Naive thymus-derived CD8-positive, alpha-beta T cell (primary cell): ENCODE results near the gene CD2BP2. TPM values are rescaled to one million over a fixed set of nuclear protein-coding genes. Genes with fewer than 3 reads are reported as not detected.

ENCODE experiments used
- ATAC-seq, 2 donors: fragments of 150-1000 bp; cut with Tn5 transposase in 1 of 2; sonication (Bioruptor Pico), chemical (Tn5 transposase) in 1 of 2; 1 replicate in 1 of 2; 2 replicates in 1 of 2; pipeline ENCODE4 v1.10.0; 2021; ENCODE audit warnings: mild to moderate bottlenecking in 2 of 2, moderate library complexity in 2 of 2
- POLR2A ChIA-PET: fragments of 350-600 bp; sonication (Branson Sonifier 250); formaldehyde crosslinking; loops from one replicate; lab custom pipeline; 2021; ENCODE audit warnings: antibody characterized with exemption; lab: Charles Lee
- DNase-seq, 10 donors: peaks; one replicate each; pipeline versions ENCODE4 v3.0.0 to v3.0.0-alpha.2; 2020 to 2022
- H3K27ac Mint-ChIP-seq, 10 donors: one replicate each; pipeline ENCODE4 v1.8.0; 2020 to 2022; ENCODE audit warnings: mild to moderate bottlenecking in 10 of 10, mixed read lengths in 10 of 10, moderate library complexity in 4 of 10, inconsistent platforms in 1 of 10
- H3K27me3 Mint-ChIP-seq, 5 donors: one replicate each; pipeline ENCODE4 v1.8.0; 2021 to 2022; ENCODE audit warnings: mixed read lengths in 5 of 5
- H3K36me3 Mint-ChIP-seq, 3 donors: one replicate each; pipeline ENCODE4 v1.8.0; 2020 to 2022; ENCODE audit warnings: mixed read lengths in 3 of 3, mild to moderate bottlenecking in 2 of 3, inconsistent platforms in 1 of 3
- H3K4me1 Mint-ChIP-seq, 4 donors: one replicate each; pipeline ENCODE4 v1.8.0; 2021 to 2022; ENCODE audit warnings: mixed read lengths in 4 of 4
- H3K4me3 Mint-ChIP-seq, 10 donors: one replicate each; pipeline ENCODE4 v1.8.0; 2020 to 2022; ENCODE audit warnings: mild to moderate bottlenecking in 10 of 10, mixed read lengths in 10 of 10, moderate library complexity in 6 of 10, inconsistent platforms in 1 of 10
- H3K9me3 Mint-ChIP-seq, 9 donors: one replicate each; pipeline ENCODE4 v1.8.0; 2020 to 2022; ENCODE audit warnings: mixed read lengths in 9 of 9, mild to moderate bottlenecking in 3 of 9, inconsistent platforms in 1 of 9, moderate library complexity in 1 of 9
- polyA plus RNA-seq, 3 donors: library from polyadenylated mRNA; unstranded; fragments of 300-500 nt; fragmentation: Illumina TruSeq; gene quantifications; one replicate each; pipeline ENCODE4 v1.2.3, GENCODE V29; 2021
- total RNA-seq, 8 experiments: library from RNA in 2 of 8; stranded (reverse) in 2 of 8; gene quantifications; one replicate each; pipeline ENCODE4 v1.2.3 and lab custom pipeline; 2021 to 2026

CD2BP2 gene
- total and polyA plus RNA-seq, 5 experiments from 2014 or later: 20.6 to 66.8 (median 21.9) TPM

DNA sequence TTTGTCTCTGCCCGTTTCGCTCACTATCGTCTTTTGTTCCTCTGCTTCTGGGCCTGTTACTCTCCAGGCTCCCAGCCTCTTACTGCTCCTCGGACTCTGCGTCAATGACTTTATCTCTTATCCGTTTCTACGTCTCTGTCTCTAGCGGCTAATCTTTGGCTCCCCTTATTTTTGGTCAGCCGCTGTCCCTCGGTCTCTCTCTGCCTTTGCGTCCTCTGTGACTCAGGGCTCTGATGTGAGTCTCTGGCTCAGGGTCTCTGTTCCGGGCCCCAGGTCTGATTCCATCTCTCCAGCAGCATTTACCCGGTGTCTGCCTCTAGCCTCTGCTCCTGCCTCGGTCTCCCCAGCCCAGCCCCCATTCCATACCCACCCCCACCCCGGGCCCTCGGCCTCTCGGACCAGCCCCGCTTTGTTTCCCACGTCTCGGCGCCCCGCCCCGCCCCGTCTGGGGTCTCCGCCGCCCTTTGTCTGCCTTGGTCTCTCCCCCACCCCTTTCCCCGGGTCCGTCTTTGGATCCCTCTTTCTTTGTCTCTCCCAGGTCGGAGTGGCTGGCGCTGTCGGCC lies 39.6 kb upstream of the CD2BP2 start:
- Mint-ChIP-seq H3K4me3 (peak overlapping the region; percentile 76 to 94 (median 84)), H3K27ac (peak overlapping the region; percentile 67 to 94 (median 81)), H3K36me3 (peaks cover 0 to 13% (median 0%) of the 10 kb centered on the region in 3 donors), H3K4me1 (peaks cover 21 to 42% (median 39%) of the 10 kb centered on the region in 4 donors), H3K27me3 (no peaks in the 10 kb centered on the region), H3K9me3 (no peaks in the 10 kb centered on the region)
- POLR2A ChIA-PET: interaction anchor here (0.8 to 3.3 kb wide), 10 partner anchors 12 to 329 kb away, joined by 3 to 82 read pairs (median 12); partner anchors contain the start of genes ALDOA, MYL11, SEPTIN1 and TBC1D10B
- ATAC-seq (no peak), DNase-seq (no peak)

DNA sequence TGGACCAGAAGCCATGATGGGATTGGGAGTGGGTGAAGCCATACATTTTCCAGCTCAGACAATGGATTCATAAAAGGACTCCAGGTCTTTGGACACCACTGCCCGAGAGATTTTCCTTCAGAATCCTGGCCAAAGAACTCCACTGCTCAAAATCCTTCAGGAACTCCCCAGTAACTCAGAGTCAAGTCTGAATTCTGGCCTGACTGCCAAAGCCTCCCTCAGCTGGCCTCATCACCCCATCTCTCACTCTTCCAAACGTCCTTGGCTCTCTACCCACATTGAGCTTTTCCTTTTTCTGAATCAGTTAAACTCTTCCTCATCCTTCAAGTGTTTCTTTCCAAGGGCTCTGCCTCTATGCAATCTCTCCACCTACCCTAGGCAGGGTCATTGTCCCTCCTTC lies 28.4 kb upstream of the CD2BP2 start:
- no peaks in the 10 kb centered on the region for H3K27me3 Mint-ChIP-seq
- DNase-seq (no peak), ATAC-seq (no peak)
- H3K4me3 Mint-ChIP-seq: peak overlapping the region; percentile 84 to 100 (median 96)
- POLR2A ChIA-PET: interaction anchor here (0.6 to 8.4 kb wide), 18 partner anchors 8 to 322 kb away, joined by 3 to 166 read pairs (median 10); partner anchors contain the start of genes ALDOA, CD2BP2, CORO1A and DCTPP1
- peaks cover 21 to 57% (median 55%) of the 10 kb centered on the region in 4 donors for H3K4me1 Mint-ChIP-seq
- no peaks in the 10 kb centered on the region for H3K9me3 Mint-ChIP-seq
- peaks cover 0 to 12% (median 3%) of the 10 kb centered on the region in 3 donors for H3K36me3 Mint-ChIP-seq
- peak overlapping the region; percentile 96 to 100 (median 100) for H3K27ac Mint-ChIP-seq

DNA sequence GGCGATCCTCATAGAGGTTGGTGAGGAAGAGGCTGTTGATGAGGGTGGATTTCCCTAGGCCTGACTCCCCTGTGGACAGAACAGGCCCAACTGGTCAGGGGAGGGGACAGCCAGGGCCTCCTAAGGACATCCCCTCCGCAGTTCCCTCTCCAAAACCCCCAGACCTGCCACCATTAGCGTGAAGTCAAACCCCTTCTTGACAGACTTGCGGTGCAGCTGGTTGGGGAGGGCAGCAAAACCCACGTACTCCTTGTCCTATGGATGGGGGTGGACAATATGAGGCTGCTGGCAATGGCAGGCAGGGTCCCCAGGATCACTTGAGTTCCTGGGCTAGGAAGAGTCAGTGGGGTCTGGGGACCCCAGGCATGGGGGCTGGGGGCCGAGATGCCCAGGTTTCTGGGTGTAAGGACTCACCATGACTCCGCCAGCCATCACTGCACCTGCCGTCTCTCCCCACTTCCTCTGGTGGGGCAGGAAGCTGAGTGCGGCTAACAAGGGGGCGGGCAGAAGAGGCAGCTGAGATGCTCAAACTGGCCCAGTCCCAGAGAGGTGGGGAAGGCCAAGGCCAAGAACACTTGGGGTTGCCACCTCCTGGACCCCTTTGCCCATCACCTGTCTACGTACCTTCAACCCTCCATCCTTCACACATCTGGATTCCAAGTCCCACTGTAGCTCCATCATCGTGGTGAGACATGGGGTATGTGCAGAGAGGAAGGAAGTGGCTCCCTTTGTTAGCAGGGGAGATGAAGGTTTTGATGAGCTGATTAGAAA lies 27.2 kb upstream of the CD2BP2 start, which contains the start of gene SEPTIN1:
Gene SEPTIN1, minus strand, starts transcription at position 451 of the 771 bp plus-strand sequence. Its CDS starts 19 bp downstream, at position 432.
- POLR2A ChIA-PET: interaction anchor here (0.5 to 8.4 kb wide), 27 partner anchors 8 to 787 kb away, joined by 3 to 166 read pairs (median 5); partner anchors contain the start of genes ALDOA, CD2BP2, CORO1A and DCTPP1
- Mint-ChIP-seq H3K27me3 (no peaks in the 10 kb centered on the region), H3K36me3 (peaks cover 0 to 15% (median 6%) of the 10 kb centered on the region in 3 donors), H3K9me3 (no peaks in the 10 kb centered on the region), H3K4me1 (peaks cover 29 to 67% (median 64%) of the 10 kb centered on the region in 4 donors), H3K4me3 (peak within 1 kb of the TSS; percentile 84 to 100 (median 96)), H3K27ac (peak within 1 kb of the TSS; percentile 96 to 100 (median 100))
- ATAC-seq (peak; percentile 38 to 41), DNase-seq (peak; percentile 50 to 89 (median 72))

DNA sequence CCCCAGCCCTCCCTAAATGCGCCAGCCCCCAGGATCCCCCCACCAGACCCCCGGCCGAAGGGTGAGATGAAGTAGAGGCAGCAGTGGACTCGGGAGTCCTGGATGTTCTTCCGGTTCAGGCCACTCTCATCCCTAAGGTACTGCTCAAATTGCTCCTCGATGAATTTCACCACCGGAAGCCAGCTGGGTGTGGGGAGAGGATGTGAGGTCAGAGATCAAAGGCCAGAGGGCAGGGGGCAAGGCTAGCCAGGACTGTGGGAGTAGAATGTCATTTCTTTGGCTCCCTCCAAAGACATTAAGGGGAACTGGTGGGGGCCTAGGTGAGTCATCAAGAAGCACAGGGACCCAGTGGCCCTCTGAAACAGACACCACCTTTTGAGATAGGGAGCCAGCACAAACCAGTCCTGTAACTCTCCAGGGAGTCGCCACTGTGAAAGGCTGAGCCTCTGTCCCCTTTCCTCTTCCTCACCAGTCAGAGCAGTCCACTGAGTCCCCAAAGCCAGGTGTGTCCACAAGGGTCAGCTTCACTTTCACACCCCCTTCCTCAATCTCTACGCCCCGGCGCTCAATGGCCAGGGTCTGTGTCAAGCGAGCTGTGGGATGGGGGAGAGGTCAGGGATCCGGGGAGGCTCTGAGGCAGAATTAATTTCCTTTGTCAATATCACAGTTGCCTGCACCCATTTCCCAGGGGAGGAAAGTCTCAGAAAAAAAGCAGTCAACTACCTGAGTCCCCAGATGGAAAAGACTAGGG lies 26.4 kb upstream of the CD2BP2 start:
- Mint-ChIP-seq H3K4me3 (peak overlapping the region; percentile 84 to 100 (median 96)), H3K36me3 (peaks cover 0 to 15% (median 6%) of the 10 kb centered on the region in 3 donors), H3K9me3 (no peaks in the 10 kb centered on the region), H3K4me1 (peaks cover 31 to 73% (median 72%) of the 10 kb centered on the region in 4 donors), H3K27ac (peak overlapping the region; percentile 96 to 100 (median 100)), H3K27me3 (no peaks in the 10 kb centered on the region)
- ATAC-seq (no peak), DNase-seq (peak in 1 of 10 donors; percentile 6)
- POLR2A ChIA-PET: interaction anchor here (0.6 to 8.4 kb wide), 16 partner anchors 8 to 786 kb away, joined by 3 to 166 read pairs (median 12); partner anchors contain the start of genes CD2BP2, CORO1A, TBC1D10B and YPEL3

DNA sequence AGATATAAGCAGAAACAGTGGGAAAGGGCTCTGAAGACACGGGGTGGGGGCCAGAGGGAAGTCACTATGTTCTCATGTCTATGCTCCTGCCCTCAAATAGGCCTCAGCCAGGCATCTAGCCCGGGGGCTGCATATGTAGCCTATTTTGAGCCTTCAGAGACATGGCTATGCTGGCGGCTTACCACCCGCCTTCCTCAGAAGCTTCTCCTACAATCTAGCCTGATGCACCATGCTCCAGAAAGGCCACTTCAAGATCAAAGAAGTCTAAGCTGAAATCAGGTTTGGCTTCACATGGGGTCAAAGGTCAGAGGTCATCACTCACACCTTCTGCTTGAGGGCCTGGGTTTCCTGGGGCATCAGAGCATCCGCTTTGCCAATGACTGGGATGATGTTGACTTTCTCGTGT lies 25.7 kb upstream of the CD2BP2 start:
- DNase-seq (no peak), ATAC-seq (no peak)
- Mint-ChIP-seq H3K4me3 (peak overlapping the region; percentile 71 to 100 (median 96)), H3K4me1 (peaks cover 31 to 74% (median 74%) of the 10 kb centered on the region in 4 donors), H3K27me3 (no peaks in the 10 kb centered on the region), H3K36me3 (peaks cover 0 to 15% (median 6%) of the 10 kb centered on the region in 3 donors), H3K9me3 (no peaks in the 10 kb centered on the region), H3K27ac (peak overlapping the region; percentile 99 to 100 (median 100))
- POLR2A ChIA-PET: interaction anchor here (0.6 to 8.4 kb wide), 11 partner anchors 9 to 678 kb away, joined by 3 to 166 read pairs (median 16); partner anchors contain the start of genes CORO1A, TBC1D10B, ZNF48 and ZNF771

DNA sequence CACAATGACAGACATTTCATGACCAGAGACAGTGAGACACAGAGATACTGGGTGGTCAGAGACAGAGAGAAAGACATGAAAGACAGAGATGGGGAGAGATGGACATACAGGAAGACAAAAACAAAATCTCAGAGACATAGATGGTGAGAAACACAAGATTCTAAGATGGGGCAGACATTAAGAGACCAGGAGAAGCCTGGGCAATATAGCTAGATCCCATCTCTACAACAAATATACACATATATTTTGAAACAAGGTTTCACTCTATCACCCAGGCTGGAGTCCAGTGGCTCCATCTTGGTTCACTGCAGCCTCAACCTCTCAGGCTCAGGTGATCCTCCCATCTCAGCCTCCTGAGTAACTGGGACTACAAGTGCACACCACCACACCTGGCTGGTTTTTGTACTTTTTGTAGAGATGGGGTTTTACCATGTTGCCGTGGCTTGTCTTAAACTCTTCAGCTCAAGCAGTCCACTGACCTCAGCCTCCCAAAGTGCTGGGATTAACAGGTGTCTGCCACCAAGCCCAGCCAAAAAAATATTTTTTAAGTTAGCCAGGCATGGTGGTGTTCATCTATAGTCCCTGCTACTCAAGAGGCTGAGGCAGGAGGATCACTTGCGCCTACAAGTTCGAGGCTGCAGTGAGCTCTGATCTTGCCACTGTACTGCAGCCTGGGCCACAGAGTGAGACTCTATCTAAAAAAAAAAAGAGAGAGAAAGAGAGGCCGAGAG lies 25.1 kb upstream of the CD2BP2 start:
- H3K36me3 Mint-ChIP-seq: peaks cover 0 to 15% (median 6%) of the 10 kb centered on the region in 3 donors
- DNase-seq (no peak), ATAC-seq (no peak)
- no peaks in the 10 kb centered on the region for H3K27me3 Mint-ChIP-seq
- POLR2A ChIA-PET: interaction anchor here (0.6 to 8.4 kb wide), 11 partner anchors 9 to 677 kb away, joined by 3 to 166 read pairs (median 16); partner anchors contain the start of genes CD2BP2, CORO1A, TBC1D10B and ZNF48
- no peaks in the 10 kb centered on the region for H3K9me3 Mint-ChIP-seq
- peak overlapping the region; percentile 79 to 100 (median 98) for H3K4me3 Mint-ChIP-seq
- H3K4me1 Mint-ChIP-seq: peaks cover 31 to 77% (median 75%) of the 10 kb centered on the region in 4 donors
- H3K27ac Mint-ChIP-seq: peak overlapping the region; percentile 99 to 100 (median 100)

GRCh38 chr16:30379158-30379783 lies 24.2 kb upstream of the CD2BP2 start:
- POLR2A ChIA-PET: interaction anchor here (0.6 to 8.4 kb wide), 22 partner anchors 8 to 517 kb away, joined by 3 to 166 read pairs (median 9); partner anchors contain the start of genes ALDOA, CD2BP2, CORO1A and CTF1
- Mint-ChIP-seq H3K27me3 (no peaks in the 10 kb centered on the region), H3K4me3 (peak overlapping the region; percentile 95 to 100 (median 98)), H3K36me3 (peaks cover 0 to 15% (median 6%) of the 10 kb centered on the region in 3 donors), H3K4me1 (peaks cover 31 to 75% (median 74%) of the 10 kb centered on the region in 4 donors), H3K9me3 (no peaks in the 10 kb centered on the region), H3K27ac (peak overlapping the region; percentile 99 to 100 (median 100))
- DNase-seq (no peak), ATAC-seq (no peak)

DNA sequence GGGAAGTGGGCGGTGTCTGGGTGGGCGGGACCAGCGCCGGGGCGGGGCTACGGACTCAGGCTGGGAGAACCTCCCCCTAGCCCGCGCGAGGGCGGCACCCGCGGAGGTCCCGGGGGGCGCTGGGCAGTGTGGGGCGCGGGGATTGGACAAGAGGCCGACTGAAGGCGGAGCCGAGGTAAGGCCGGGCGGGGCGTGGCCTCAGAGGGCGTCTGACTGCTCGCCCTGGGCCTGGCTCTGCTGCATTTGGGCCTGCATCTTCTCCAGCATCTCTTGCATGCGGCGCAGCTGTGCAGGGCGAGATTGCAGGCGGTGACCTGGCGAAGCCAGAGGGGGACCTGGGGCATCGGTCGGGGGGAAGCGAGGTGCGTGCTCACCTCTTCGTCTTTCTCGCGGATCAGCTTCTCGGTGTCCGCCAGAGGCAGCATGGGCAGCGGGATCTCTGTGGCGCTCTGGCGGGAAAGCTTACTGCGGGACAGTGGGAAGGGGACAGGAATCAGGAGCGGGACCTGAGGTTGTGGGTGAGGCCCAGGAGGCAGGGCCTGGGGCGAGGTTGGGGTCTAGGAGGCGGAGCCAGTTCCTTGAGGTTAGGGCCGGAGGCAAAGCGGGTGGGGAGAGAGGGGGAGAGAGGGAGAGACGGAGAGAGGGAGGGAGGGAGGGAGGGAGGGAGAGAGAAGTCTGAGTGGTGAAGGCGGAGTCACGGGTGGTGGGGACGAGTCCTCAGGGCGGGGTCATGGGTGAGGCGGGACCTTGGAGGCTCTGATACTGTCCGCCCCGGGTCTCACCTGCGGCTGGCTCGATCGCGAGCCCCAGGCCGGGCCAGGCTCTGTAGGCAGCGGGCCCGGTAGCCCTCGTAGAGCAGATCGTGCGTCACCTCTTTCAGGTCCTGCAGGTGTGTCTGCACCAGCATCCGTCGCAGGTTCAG lies 23.4 kb upstream of the CD2BP2 start:
- Mint-ChIP-seq H3K9me3 (no peaks in the 10 kb centered on the region), H3K4me1 (peaks cover 29 to 71% (median 67%) of the 10 kb centered on the region in 4 donors), H3K4me3 (peak overlapping the region; percentile 95 to 100 (median 98)), H3K27ac (peak overlapping the region; percentile 99 to 100 (median 100)), H3K27me3 (no peaks in the 10 kb centered on the region), H3K36me3 (peaks cover 0 to 15% (median 6%) of the 10 kb centered on the region in 3 donors)
- POLR2A ChIA-PET: interaction anchor here (0.5 to 8.4 kb wide), 40 partner anchors 8 to 707 kb away, joined by 3 to 166 read pairs (median 5); partner anchors contain the start of genes ALDOA, CD2BP2, CORO1A and CTF1
- ATAC-seq (peak; percentile 74 to 79), DNase-seq (peak; percentile 76 to 100 (median 99))

DNA sequence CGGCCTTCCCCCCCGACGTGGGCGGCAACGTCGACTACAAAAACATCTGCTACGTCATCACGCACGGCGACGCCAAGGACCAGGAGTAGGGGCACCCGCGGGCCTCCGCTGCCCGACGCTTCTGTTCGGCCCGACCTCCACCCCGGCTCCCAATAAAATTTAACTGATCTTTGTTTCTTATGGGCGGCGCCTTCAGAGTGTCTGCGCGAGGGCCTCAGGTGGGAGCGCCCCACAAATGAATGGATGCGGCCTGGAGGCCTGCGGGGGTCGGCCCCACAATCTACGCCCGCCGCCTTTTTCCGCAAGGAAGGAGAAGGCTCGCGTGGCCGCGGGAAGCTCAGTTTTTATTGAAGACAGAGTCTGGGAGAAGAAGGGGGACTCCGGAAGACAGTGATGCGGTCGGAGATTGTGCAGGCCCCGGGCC lies 22.7 kb upstream of the CD2BP2 start:
- H3K36me3 Mint-ChIP-seq: peaks cover 0 to 15% (median 6%) of the 10 kb centered on the region in 3 donors
- ATAC-seq: peak; percentile 43 to 52
- H3K27ac Mint-ChIP-seq: peak overlapping the region; percentile 99 to 100 (median 100)
- POLR2A ChIA-PET: interaction anchor here (0.5 to 8.4 kb wide), 37 partner anchors 9 to 706 kb away, joined by 3 to 166 read pairs (median 5); partner anchors contain the start of genes ALDOA, CD2BP2, CORO1A and DCTPP1
- H3K9me3 Mint-ChIP-seq: no peaks in the 10 kb centered on the region
- peak overlapping the region; percentile 95 to 100 (median 98) for H3K4me3 Mint-ChIP-seq
- peaks cover 30 to 65% (median 61%) of the 10 kb centered on the region in 4 donors for H3K4me1 Mint-ChIP-seq
- DNase-seq: peak; percentile 82 to 97 (median 92)
- H3K27me3 Mint-ChIP-seq: no peaks in the 10 kb centered on the region
